ENCODE results near the gene SOCS1. TPM values are rescaled to one million over a fixed set of nuclear protein-coding genes. Genes with fewer than 3 reads are reported as not detected.
A peak's percentile ranks its signal among the peaks of the same experiment; 100 is the strongest.

The SOCS1 gene
- total RNA-seq, 1 donor from 2014 or later: 1.6 TPM

- H3K9me3 Mint-ChIP-seq: no peaks in the 10 kb centered on the region
- peak; percentile 28 for DNase-seq (ENCODE audit: low read depth, low spot score)
- no peaks in the 10 kb centered on the region for H3K36me3 Mint-ChIP-seq (ENCODE audit: low read depth)
- peaks cover 35% of the 10 kb centered on the region for H3K27me3 Mint-ChIP-seq (ENCODE audit: low read depth)
- peak overlapping the region; percentile 76 for H3K4me3 Mint-ChIP-seq
- TF ChIP-seq CTCF (conservative IDR thresholded peaks at IDR 0.05): peak; percentile 38
- peaks cover 6% of the 10 kb centered on the region for H3K4me1 Mint-ChIP-seq
- H3K27ac Mint-ChIP-seq (ENCODE audit: unreplicated experiment): no peak overlapping the region
Measured at GRCh38 chr16:11254913-11255736, 879 bp downstream of the SOCS1 start.

GRCh38 chr16:11253995-11254912 lies 1.8 kb downstream of the SOCS1 start:
- Mint-ChIP-seq H3K27me3 (ENCODE audit: low read depth) (peaks cover 35% of the 10 kb centered on the region), H3K9me3 (no peaks in the 10 kb centered on the region), H3K36me3 (ENCODE audit: low read depth) (no peaks in the 10 kb centered on the region), H3K4me3 (peak overlapping the region; percentile 76), H3K27ac (ENCODE audit: unreplicated experiment) (no peak overlapping the region), H3K4me1 (peaks cover 6% of the 10 kb centered on the region)
- no peak for DNase-seq (ENCODE audit: low read depth, low spot score)
- TF ChIP-seq CTCF (conservative IDR thresholded peaks at IDR 0.05): no peak

GRCh38 chr16:11253009-11253994 lies 2.7 kb downstream of the SOCS1 start:
- DNase-seq (ENCODE audit: low read depth, low spot score): no peak
- peak overlapping the region; percentile 68 for H3K4me3 Mint-ChIP-seq
- no peak for TF ChIP-seq CTCF (conservative IDR thresholded peaks at IDR 0.05)
- no peaks in the 10 kb centered on the region for H3K9me3 Mint-ChIP-seq
- H3K36me3 Mint-ChIP-seq (ENCODE audit: low read depth): no peaks in the 10 kb centered on the region
- H3K27me3 Mint-ChIP-seq (ENCODE audit: low read depth): peaks cover 35% of the 10 kb centered on the region
- H3K27ac Mint-ChIP-seq (ENCODE audit: unreplicated experiment): no peak overlapping the region
- peaks cover 6% of the 10 kb centered on the region for H3K4me1 Mint-ChIP-seq

- Mint-ChIP-seq H3K4me3 (peak overlapping the region; percentile 68), H3K9me3 (no peaks in the 10 kb centered on the region), H3K36me3 (ENCODE audit: low read depth) (no peaks in the 10 kb centered on the region), H3K27me3 (ENCODE audit: low read depth) (peaks cover 34% of the 10 kb centered on the region), H3K27ac (ENCODE audit: unreplicated experiment) (no peak overlapping the region), H3K4me1 (peaks cover 6% of the 10 kb centered on the region)
- no peak for DNase-seq (ENCODE audit: low read depth, low spot score)
- TF ChIP-seq CTCF (conservative IDR thresholded peaks at IDR 0.05): no peak
Measured at GRCh38 chr16:11252482-11252931, 3.5 kb downstream of the SOCS1 start.
